Astrocyte of the spinal cord (primary cell): Measurements from ENCODE around the gene VAV3.

Experiments used
- DNase-seq: peaks from one replicate; pipeline ENCODE4 v3.0.0; 2011; ENCODE audit warnings: low read depth, low spot score
- H3K4me3 ChIP-seq: 2 replicates; pipeline ENCODE4 v1.5.1; 2011; ENCODE audit warnings: low read depth, mild to moderate bottlenecking, low read length, moderate library complexity
- CTCF ChIP-seq: IDR thresholded peaks from 2 replicates; pipeline ENCODE4 v1.5.1; 2012; ENCODE audit warnings: low read depth, mild to moderate bottlenecking, low read length, inconsistent platforms
- in situ Hi-C: cut with HindIII; loops from 2 replicates; pipeline ENCODE4 v1.10.0; 2017; ENCODE audit warnings: low sequenced_read_pairs

VAV3 gene

GRCh38 chr1:107991371-107992066 is 26.5 kb upstream of the VAV3 start:
- in situ Hi-C loops: no loop called here
- peak; percentile 7 for DNase-seq
- no peak for TF ChIP-seq CTCF
- no peak overlapping the region for H3K4me3 ChIP-seq

GRCh38 chr1:107990606-107991005 is 25.6 kb upstream of the VAV3 start:
- H3K4me3 ChIP-seq: no peak overlapping the region
- no peak for TF ChIP-seq CTCF
- DNase-seq: no peak
- in situ Hi-C loops: no loop called here

- no peak for TF ChIP-seq CTCF
- in situ Hi-C loops: no loop called here
- no peak for DNase-seq
- H3K4me3 ChIP-seq: no peak overlapping the region
Measured at GRCh38 chr1:107981277-107981676, 16.3 kb upstream of the VAV3 start.

- TF ChIP-seq CTCF: no peak
- no peak for DNase-seq
- H3K4me3 ChIP-seq: no peak overlapping the region
- in situ Hi-C loops: no loop called here
Measured at GRCh38 chr1:107979926-107980325, 14.9 kb upstream of the VAV3 start.

- DNase-seq: no peak
- in situ Hi-C loops: no loop called here
- TF ChIP-seq CTCF: no peak
- no peak overlapping the region for H3K4me3 ChIP-seq
Measured at GRCh38 chr1:107979088-107979487, 14.1 kb upstream of the VAV3 start.

GRCh38 chr1:107976836-107977235 is 11.9 kb upstream of the VAV3 start:
- TF ChIP-seq CTCF: no peak
- in situ Hi-C loops: no loop called here
- DNase-seq: peak; percentile 72
- no peak overlapping the region for H3K4me3 ChIP-seq
